Neural cell (in vitro differentiated cells): ENCODE data around the gene SSTR5. TPM values are rescaled to one million over a fixed set of nuclear protein-coding genes. Genes with fewer than 3 reads are reported as not detected.
"Not testable (repeated sequence)": the region's sequence is repeated elsewhere in the genome, so short reads cannot be mapped to it uniquely, and the experiment has no call there.

ENCODE experiments used
- H2AFZ ChIP-seq: fragments of 200-600, 300-800 bp; sonication (generic), shearing (Covaris generic); 2 replicates; pipeline ENCODE4 v1.6.0; 2014; ENCODE audit warnings: low read depth, mild to moderate bottlenecking, antibody characterized with exemption, low read length, moderate library complexity
- H3F3A ChIP-seq: fragments of 200-600 bp; shearing (Covaris generic); 2 replicates; pipeline ENCODE4 v1.6.1; 2016; ENCODE audit warnings: mild to moderate bottlenecking, moderate library complexity, mixed read lengths, antibody characterized with exemption, low read length; ENCODE audit not compliant: insufficient read depth, poor library complexity, severe bottlenecking
- H3K27ac ChIP-seq: fragments of 200-600, 300-800 bp; sonication (generic), shearing (Covaris generic); 2 replicates; pipeline ENCODE4 v1.5.1; 2014; ENCODE audit warnings: mild to moderate bottlenecking, low read length, moderate library complexity
- H3K27me3 ChIP-seq: fragments of 300-800, 200-600 bp; sonication (generic), shearing (Covaris generic); 2 replicates; pipeline ENCODE4 v1.6.0; 2014; ENCODE audit warnings: mild to moderate bottlenecking, low read depth, low read length, moderate library complexity; ENCODE audit not compliant: insufficient read depth
- H3K36me3 ChIP-seq: fragments of 300-800, 200-600 bp; sonication (generic), shearing (Covaris generic); 2 replicates; pipeline ENCODE4 v1.5.1; 2014; ENCODE audit warnings: mild to moderate bottlenecking, antibody characterized with exemption, low read length, moderate library complexity; ENCODE audit not compliant: insufficient read depth
- H3K4me2 ChIP-seq: fragments of 300-800, 200-600 bp; sonication (generic), shearing (Covaris generic); 2 replicates; pipeline ENCODE4 v1.6.0; 2014; ENCODE audit warnings: mild to moderate bottlenecking, low read length
- H3K4me3 ChIP-seq: fragments of 300-800, 200-600 bp; sonication (generic), shearing (Covaris generic); 2 replicates; pipeline ENCODE4 v1.5.1; 2014; ENCODE audit warnings: mild to moderate bottlenecking, low read length, moderate library complexity
- H3K79me2 ChIP-seq: fragments of 200-600 bp; shearing (Covaris generic); replicated peaks from 2 replicates; pipeline ENCODE4 v1.6.0; 2014; ENCODE audit warnings: mild to moderate bottlenecking, low read length, moderate library complexity; ENCODE audit not compliant: insufficient read depth
- H3K9ac ChIP-seq: fragments of 300-800, 200-600 bp; sonication (generic), shearing (Covaris generic); 2 replicates; pipeline ENCODE4 v1.6.1; 2016; ENCODE audit warnings: mild to moderate bottlenecking, low read length, mixed read lengths
- H3K9me2 ChIP-seq: fragments of 200-600 bp; shearing (Covaris generic); 2 replicates; pipeline ENCODE4 v1.6.1; 2016; ENCODE audit warnings: mild to moderate bottlenecking, low read length, mixed read lengths; ENCODE audit not compliant: insufficient read depth
- H3K9me3 ChIP-seq: fragments of 200-600, 300-800 bp; sonication (generic), shearing (Covaris generic); 2 replicates; pipeline ENCODE4 v1.6.1; 2016; ENCODE audit warnings: mild to moderate bottlenecking, mixed run types, low read length, moderate library complexity, mixed read lengths
- H4K20me1 ChIP-seq: fragments of 200-600 bp; shearing (Covaris generic); 2 replicates; pipeline ENCODE4 v1.6.1; 2016; ENCODE audit warnings: mild to moderate bottlenecking, mixed run types; ENCODE audit not compliant: insufficient read depth
- EP300 ChIP-seq: fragments of 450-650 bp; conservative IDR thresholded peaks from 2 replicates; pipeline ENCODE4 v1.6.1; 2014; ENCODE audit warnings: antibody characterized with exemption, mild to moderate bottlenecking, moderate library complexity; ENCODE audit not compliant: poor library complexity, severe bottlenecking
- EZH2 ChIP-seq: fragments of 200-600, 300-800 bp; shearing (Covaris generic), sonication (generic); IDR thresholded peaks from 2 replicates; pipeline ENCODE4 v1.6.1; 2014; ENCODE audit warnings: antibody characterized with exemption, low read length, borderline replicate concordance, mild to moderate bottlenecking; ENCODE audit not compliant: insufficient read depth, poor library complexity, severe bottlenecking
- MXI1 ChIP-seq: fragments of 450-650 bp; conservative IDR thresholded peaks from 2 replicates; pipeline ENCODE4 v1.6.1; 2014; ENCODE audit warnings: antibody characterized with exemption, mild to moderate bottlenecking; ENCODE audit not compliant: poor library complexity, severe bottlenecking
- POLR2AphosphoS5 ChIP-seq: IDR thresholded peaks from 2 replicates; pipeline ENCODE4 v1.6.1; 2012
- RAD21 ChIP-seq: fragments of 450-650 bp; conservative IDR thresholded peaks from 2 replicates; pipeline ENCODE4 v1.6.1; 2014; ENCODE audit warnings: antibody characterized with exemption, mild to moderate bottlenecking, moderate library complexity
- SMC3 ChIP-seq: fragments of 450-650 bp; conservative IDR thresholded peaks from 2 replicates; pipeline ENCODE4 v1.6.1; 2014; ENCODE audit warnings: antibody characterized with exemption, mild to moderate bottlenecking, moderate library complexity; ENCODE audit not compliant: poor library complexity
- TAF1 ChIP-seq: IDR thresholded peaks from 2 replicates; pipeline ENCODE4 v1.6.1; 2012; ENCODE audit warnings: low read depth
- polyA plus RNA-seq: library from polyadenylated mRNA; depleted of rRNA; stranded (reverse); fragments of >200 nt; gene quantifications from 2 replicates; pipeline ENCODE4 v1.2.3, GENCODE V29; 2014
- TF ChIP-seq, protein P1 (sequence below): IDR thresholded peaks from 2 replicates; pipeline ENCODE4 v1.6.1; 2012; ENCODE audit warnings: borderline replicate concordance
- TF ChIP-seq, protein P2 (sequence below): fragments of 450-650 bp; IDR thresholded peaks from 2 replicates; pipeline ENCODE4 v1.5.1; 2014; ENCODE audit warnings: antibody characterized with exemption, mild to moderate bottlenecking, moderate library complexity; ENCODE audit not compliant: poor library complexity, severe bottlenecking

Gene SSTR5
- polyA plus RNA-seq, 1 donor from 2014 or later = not detected

DNA sequence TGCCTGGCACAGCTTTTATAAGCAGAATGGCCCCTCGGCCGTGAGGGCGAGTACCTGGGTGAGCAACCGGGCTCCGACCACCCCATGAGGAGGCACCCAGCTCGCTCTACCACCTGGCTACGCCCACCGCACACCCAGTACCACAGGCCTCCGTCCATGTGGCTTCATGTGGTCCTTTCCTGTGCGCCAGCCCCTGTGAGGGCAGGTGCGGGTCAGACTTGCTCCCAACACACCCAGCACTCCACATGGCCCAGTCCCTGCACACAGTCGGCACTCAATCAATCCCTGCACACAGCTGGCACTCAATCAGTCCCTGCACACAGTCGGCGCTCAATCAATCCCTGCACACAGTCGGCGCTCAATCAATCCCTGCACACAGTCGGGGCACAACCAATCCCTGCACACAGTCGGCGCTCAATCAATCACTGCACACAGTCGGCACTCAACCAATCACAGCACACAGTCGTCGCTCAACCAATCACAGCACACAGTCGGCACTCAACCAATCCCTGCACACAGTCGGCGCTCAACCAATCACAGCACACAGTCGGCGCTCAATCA, 19.5 kb downstream of the SSTR5 start:
- Histone ChIP-seq H3K27me3 (no peaks in the 10 kb centered on the region), H3K9me3 (no peaks in the 10 kb centered on the region), H4K20me1 (no peaks in the 10 kb centered on the region), H3K27ac (no peak overlapping the region), H3K4me3 (no peak overlapping the region), H3F3A (no peaks in the 10 kb centered on the region), H3K79me2 (no peaks in the 10 kb centered on the region), H2AFZ (no peak overlapping the region), H3K36me3 (no peaks in the 10 kb centered on the region), H3K4me2 (no peak overlapping the region), H3K9ac (no peak overlapping the region), H3K9me2 (no peaks in the 10 kb centered on the region)
- TF ChIP-seq, protein P1, sequence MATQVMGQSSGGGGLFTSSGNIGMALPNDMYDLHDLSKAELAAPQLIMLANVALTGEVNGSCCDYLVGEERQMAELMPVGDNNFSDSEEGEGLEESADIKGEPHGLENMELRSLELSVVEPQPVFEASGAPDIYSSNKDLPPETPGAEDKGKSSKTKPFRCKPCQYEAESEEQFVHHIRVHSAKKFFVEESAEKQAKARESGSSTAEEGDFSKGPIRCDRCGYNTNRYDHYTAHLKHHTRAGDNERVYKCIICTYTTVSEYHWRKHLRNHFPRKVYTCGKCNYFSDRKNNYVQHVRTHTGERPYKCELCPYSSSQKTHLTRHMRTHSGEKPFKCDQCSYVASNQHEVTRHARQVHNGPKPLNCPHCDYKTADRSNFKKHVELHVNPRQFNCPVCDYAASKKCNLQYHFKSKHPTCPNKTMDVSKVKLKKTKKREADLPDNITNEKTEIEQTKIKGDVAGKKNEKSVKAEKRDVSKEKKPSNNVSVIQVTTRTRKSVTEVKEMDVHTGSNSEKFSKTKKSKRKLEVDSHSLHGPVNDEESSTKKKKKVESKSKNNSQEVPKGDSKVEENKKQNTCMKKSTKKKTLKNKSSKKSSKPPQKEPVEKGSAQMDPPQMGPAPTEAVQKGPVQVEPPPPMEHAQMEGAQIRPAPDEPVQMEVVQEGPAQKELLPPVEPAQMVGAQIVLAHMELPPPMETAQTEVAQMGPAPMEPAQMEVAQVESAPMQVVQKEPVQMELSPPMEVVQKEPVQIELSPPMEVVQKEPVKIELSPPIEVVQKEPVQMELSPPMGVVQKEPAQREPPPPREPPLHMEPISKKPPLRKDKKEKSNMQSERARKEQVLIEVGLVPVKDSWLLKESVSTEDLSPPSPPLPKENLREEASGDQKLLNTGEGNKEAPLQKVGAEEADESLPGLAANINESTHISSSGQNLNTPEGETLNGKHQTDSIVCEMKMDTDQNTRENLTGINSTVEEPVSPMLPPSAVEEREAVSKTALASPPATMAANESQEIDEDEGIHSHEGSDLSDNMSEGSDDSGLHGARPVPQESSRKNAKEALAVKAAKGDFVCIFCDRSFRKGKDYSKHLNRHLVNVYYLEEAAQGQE = no peak
- TF ChIP-seq, protein P2, sequence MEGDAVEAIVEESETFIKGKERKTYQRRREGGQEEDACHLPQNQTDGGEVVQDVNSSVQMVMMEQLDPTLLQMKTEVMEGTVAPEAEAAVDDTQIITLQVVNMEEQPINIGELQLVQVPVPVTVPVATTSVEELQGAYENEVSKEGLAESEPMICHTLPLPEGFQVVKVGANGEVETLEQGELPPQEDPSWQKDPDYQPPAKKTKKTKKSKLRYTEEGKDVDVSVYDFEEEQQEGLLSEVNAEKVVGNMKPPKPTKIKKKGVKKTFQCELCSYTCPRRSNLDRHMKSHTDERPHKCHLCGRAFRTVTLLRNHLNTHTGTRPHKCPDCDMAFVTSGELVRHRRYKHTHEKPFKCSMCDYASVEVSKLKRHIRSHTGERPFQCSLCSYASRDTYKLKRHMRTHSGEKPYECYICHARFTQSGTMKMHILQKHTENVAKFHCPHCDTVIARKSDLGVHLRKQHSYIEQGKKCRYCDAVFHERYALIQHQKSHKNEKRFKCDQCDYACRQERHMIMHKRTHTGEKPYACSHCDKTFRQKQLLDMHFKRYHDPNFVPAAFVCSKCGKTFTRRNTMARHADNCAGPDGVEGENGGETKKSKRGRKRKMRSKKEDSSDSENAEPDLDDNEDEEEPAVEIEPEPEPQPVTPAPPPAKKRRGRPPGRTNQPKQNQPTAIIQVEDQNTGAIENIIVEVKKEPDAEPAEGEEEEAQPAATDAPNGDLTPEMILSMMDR = no peak
- TF ChIP-seq SMC3 (no peak), EZH2 (no peak), TAF1 (no peak), MXI1 (no peak), EP300 (no peak), RAD21 (no peak), POLR2AphosphoS5 (no peak)

GRCh38 chr16:1092685-1093283, 20.2 kb downstream of the SSTR5 start:
- H3F3A ChIP-seq, H3K79me2 ChIP-seq, H3K9ac ChIP-seq, H3K9me2 ChIP-seq, H4K20me1 ChIP-seq, H3K9me3 ChIP-seq, H3K4me2 ChIP-seq, H3K4me3 ChIP-seq, H2AFZ ChIP-seq, H3K27ac ChIP-seq, H3K36me3 ChIP-seq, H3K27me3 ChIP-seq: not testable (repeated sequence)
